GM12865 (cell line): ENCODE measurements around the gene TRIO.

Experiments used
- DNase-seq: peaks from one replicate; pipeline ENCODE4 v3.0.0; 2010; ENCODE audit warnings: low read depth
- H3K4me3 ChIP-seq: 2 replicates; pipeline ENCODE4 v1.5.1; 2011; ENCODE audit warnings: mild to moderate bottlenecking, low read depth, low read length, control low read depth
- CTCF ChIP-seq: IDR thresholded peaks from 2 replicates; pipeline ENCODE4 v1.5.1; 2011; ENCODE audit warnings: low read length, control low read depth, low read depth, inconsistent platforms; ENCODE audit not compliant: insufficient read depth; ENCODE audit errors: missing control alignments

Gene TRIO

GRCh38 chr5:14449052-14449661, 306.0 kb downstream of the TRIO start:
- no peak for DNase-seq

GRCh38 chr5:14450018-14450524, 306.9 kb downstream of the TRIO start:
- peak; percentile 27 for DNase-seq
- H3K4me3 ChIP-seq: no peak overlapping the region
- TF ChIP-seq CTCF: no peak

More at GRCh38 chr5:14449052-14449661, 306.0 kb downstream of the TRIO start:
- H3K4me3 ChIP-seq: no peak overlapping the region
- TF ChIP-seq CTCF: no peak

GRCh38 chr5:14450742-14451141, 307.6 kb downstream of the TRIO start:
- no peak for DNase-seq
- no peak for TF ChIP-seq CTCF
- H3K4me3 ChIP-seq: no peak overlapping the region

GRCh38 chr5:14451871-14452270, 308.7 kb downstream of the TRIO start:
- no peak for DNase-seq
- no peak for TF ChIP-seq CTCF
- H3K4me3 ChIP-seq: no peak overlapping the region

GRCh38 chr5:14452685-14453454, 309.7 kb downstream of the TRIO start:
- no peak for TF ChIP-seq CTCF
- H3K4me3 ChIP-seq: no peak overlapping the region
- no peak for DNase-seq

- DNase-seq: no peak
- no peak for TF ChIP-seq CTCF
- no peak overlapping the region for H3K4me3 ChIP-seq
These were observed 310.3 kb downstream of the TRIO start for GRCh38 chr5:14453481-14453880.
